IMR-90 (cell line): Measurements from ENCODE around the gene RPL36A. TPM values are rescaled to one million over a fixed set of nuclear protein-coding genes. Genes with fewer than 3 reads are reported as not detected.

ENCODE experiments used
- ATAC-seq: fragments of 200-7000 bp; cut with Tn5 transposase; 2 replicates; pipeline ENCODE4 v1.9.1; 2020; ENCODE audit warnings: low read depth, mild to moderate bottlenecking, moderate library complexity
- BruUV-seq: library from RNA; stranded (reverse); fragments of 400-500 nt; replicated peaks from 2 replicates; lab custom pipeline; 2021; lab: Mats Ljungman, UMichigan
- CTCF ChIA-PET: fragments of 300-600 bp; formaldehyde crosslinking; extraction: SDS; loops from one replicate; lab custom pipeline; 2021; ENCODE audit warnings: antibody characterized with exemption; lab: Yijun Ruan, JAX
- POLR2A ChIA-PET: fragments of 300-600 bp; sonication (Branson Sonifier 250); formaldehyde crosslinking; loops from one replicate; lab custom pipeline; 2022; ENCODE audit warnings: antibody characterized with exemption; ENCODE audit not compliant: unreplicated experiment; lab: Charles Lee
- DNase-seq: peaks from one replicate; pipeline ENCODE4 v3.0.0; 2013
- H2AFZ ChIP-seq: replicated peaks from 2 replicates; pipeline ENCODE3; 2013; ENCODE audit warnings: low read length, mild to moderate bottlenecking; ENCODE audit not compliant: poor library complexity
- H2AK5ac ChIP-seq: 2 replicates; pipeline ENCODE4 v1.6.1; 2013; ENCODE audit warnings: low read depth, low read length, inconsistent platforms
- H2AK9ac ChIP-seq: replicated peaks from 2 replicates; pipeline ENCODE3; 2013; ENCODE audit warnings: mild to moderate bottlenecking, low read depth, low read length, moderate library complexity; ENCODE audit not compliant: poor library complexity
- H2BK120ac ChIP-seq: 2 replicates; pipeline ENCODE4 v1.6.1; 2013; ENCODE audit warnings: low read depth, low read length, inconsistent platforms
- H2BK15ac ChIP-seq: 3 replicates; pipeline ENCODE4 v1.6.1; 2013; ENCODE audit warnings: low read depth, low read length, inconsistent platforms
- H2BK20ac ChIP-seq: 2 replicates; pipeline ENCODE4 v1.6.1; 2013; ENCODE audit warnings: low read depth, mild to moderate bottlenecking, inconsistent platforms, low read length, moderate library complexity
- H2BK5ac ChIP-seq: 2 replicates; pipeline ENCODE4 v1.6.1; 2013; ENCODE audit warnings: mild to moderate bottlenecking, low read depth, low read length, inconsistent platforms; ENCODE audit not compliant: poor library complexity, severe bottlenecking
- H3K14ac ChIP-seq: replicated peaks from 2 replicates; pipeline ENCODE4 v1.6.1; 2013; ENCODE audit warnings: low read depth, low read length, inconsistent platforms
- H3K18ac ChIP-seq: 2 replicates; pipeline ENCODE4 v1.6.1; 2013; ENCODE audit warnings: low read depth, low read length, control low read depth
- H3K23ac ChIP-seq: 2 replicates; pipeline ENCODE4 v1.6.1; 2013; ENCODE audit warnings: low read depth, low read length, inconsistent platforms
- H3K27ac ChIP-seq: 2 replicates; pipeline ENCODE4 v1.5.1; 2013; ENCODE audit warnings: mild to moderate bottlenecking, control low read depth, low read length; ENCODE audit not compliant: insufficient read depth
- H3K27me3 ChIP-seq: 2 replicates; pipeline ENCODE4 v1.6.1; 2013; ENCODE audit warnings: low read length; ENCODE audit not compliant: control insufficient read depth, insufficient read depth
- H3K36me3 ChIP-seq: 2 replicates; pipeline ENCODE4 v1.6.1; 2013; ENCODE audit warnings: low read length, mixed read lengths; ENCODE audit not compliant: control insufficient read depth, insufficient read depth
- H3K4ac ChIP-seq: 2 replicates; pipeline ENCODE4 v1.6.1; 2013; ENCODE audit warnings: low read depth, low read length, inconsistent platforms
- H3K4me1 ChIP-seq: 2 replicates; pipeline ENCODE4 v1.6.1; 2013; ENCODE audit warnings: low read length, mixed read lengths; ENCODE audit not compliant: control insufficient read depth, insufficient read depth
- H3K4me2 ChIP-seq: 2 replicates; pipeline ENCODE4 v1.6.1; 2013; ENCODE audit warnings: low read depth, mild to moderate bottlenecking, control low read depth, low read length, moderate library complexity
- H3K4me3 ChIP-seq: 2 replicates; pipeline ENCODE4 v1.5.1; 2013; ENCODE audit warnings: low read depth, mild to moderate bottlenecking, control low read depth, low read length, moderate library complexity; ENCODE audit not compliant: insufficient read depth
- H3K56ac ChIP-seq: 2 replicates; pipeline ENCODE4 v1.6.1; 2013; ENCODE audit warnings: low read length, inconsistent platforms; ENCODE audit not compliant: insufficient read depth; ENCODE audit errors: extremely low read depth
- H3K79me1 ChIP-seq, 2 experiments: 2 replicates each; pipeline ENCODE4 v1.6.1; 2013; ENCODE audit warnings: low read length in 2 of 2, inconsistent platforms in 1 of 2, low read depth in 1 of 2
- H3K9ac ChIP-seq: 2 replicates; pipeline ENCODE4 v1.6.1; 2013; ENCODE audit warnings: low read depth, low read length, control low read depth
- H3K9me1 ChIP-seq: 2 replicates; pipeline ENCODE4 v1.6.1; 2013; ENCODE audit warnings: low read length, inconsistent platforms; ENCODE audit not compliant: insufficient read depth
- H3K9me3 ChIP-seq: 2 replicates; pipeline ENCODE4 v1.6.1; 2013; ENCODE audit warnings: low read length; ENCODE audit not compliant: control insufficient read depth, insufficient read depth
- H4K20me1 ChIP-seq: 2 replicates; pipeline ENCODE4 v1.6.1; 2013; ENCODE audit warnings: low read length, inconsistent platforms; ENCODE audit not compliant: insufficient read depth
- H4K5ac ChIP-seq: 2 replicates; pipeline ENCODE4 v1.6.1; 2013; ENCODE audit warnings: mild to moderate bottlenecking, low read depth, low read length, control low read depth
- H4K8ac ChIP-seq, 2 experiments: 2 replicates each; pipeline ENCODE4 v1.6.1; 2013; ENCODE audit warnings: low read depth in 2 of 2, low read length in 2 of 2, control low read depth in 1 of 2, inconsistent platforms in 1 of 2
- H4K91ac ChIP-seq: 2 replicates; pipeline ENCODE4 v1.6.1; 2013; ENCODE audit warnings: low read depth, low read length, inconsistent platforms; ENCODE audit not compliant: insufficient read depth
- CHD1 ChIP-seq: IDR thresholded peaks from 2 replicates; pipeline ENCODE4 v1.6.1; 2012; ENCODE audit warnings: low read depth, low read length, improper control_type of control experiment
- ELK1 ChIP-seq: fragments of 150-350 bp; IDR thresholded peaks from 2 replicates; pipeline ENCODE4 v1.6.1; 2016; ENCODE audit warnings: low read depth, mild to moderate bottlenecking, low read length, moderate library complexity, borderline replicate concordance
- FOS ChIP-seq: fragments of 150-350 bp; IDR thresholded peaks from 2 replicates; pipeline ENCODE4 v1.6.1; 2016; ENCODE audit warnings: low read depth, low read length
- SMC3 ChIP-seq: fragments of 150-350 bp; IDR thresholded peaks from 2 replicates; pipeline ENCODE4 v1.6.1; 2016; ENCODE audit warnings: low read depth, mild to moderate bottlenecking, antibody characterized with exemption, low read length, moderate library complexity
- WGBS, 2 experiments: methylation state at CpG; one replicate each; pipeline versions ENCODE4 v1.1.5 to v1.1.7; 2013; ENCODE audit warnings: missing lambda C conversion rate in 2 of 2; ENCODE audit not compliant: insufficient read length in 1 of 2; ENCODE audit errors: extremely low coverage in 2 of 2; 5-methylcytosine and 5-hydroxymethylcytosine counted together
- dilution Hi-C: fragments of 300-500 bp; cut with HindIII; formaldehyde crosslinking; loops from one replicate; pipeline ENCODE4 v1.14.3; 2018; ENCODE audit warnings: low sequenced_read_pairs; ENCODE audit not compliant: unreplicated experiment
- in situ Hi-C: fragments of 300-500 bp; cut with MboI; formaldehyde crosslinking; loops from 3 replicates; pipeline ENCODE4 v1.14.3; 2019; ENCODE audit warnings: low sequenced_read_pairs, inconsistent platforms, mixed read lengths
- intact Hi-C: fragments of 100-400 bp; cut with micrococcal nuclease; formaldehyde crosslinking; loops from 2 replicates; pipeline ENCODE4 v1.10.0; 2022
- polyA plus RNA-seq, 3 experiments: library from polyadenylated mRNA; depleted of rRNA; stranded (reverse); fragments of >200 nt; gene quantifications; 2 replicates each; pipeline ENCODE4 v1.2.3, GENCODE V29; 2012; ENCODE audit warnings: low replicate concordance in 1 of 3
- total RNA-seq: library from RNA; depleted of rRNA; stranded (reverse); fragments of >200 nt; gene quantifications from 2 replicates; pipeline ENCODE4 v1.2.3, GENCODE V29; 2012

The RPL36A gene
- total and polyA plus RNA-seq, 2 of the 4 experiments (the other 2 are of a cell fraction) = 677 to 2,412 TPM

- ChIA-PET CTCF (no interaction called here), POLR2A (no interaction called here)
- H3K9me1 ChIP-seq = peaks cover 5% of the 10 kb centered on the region; the same call in 1 of the 2 replicates
- no peaks in the 10 kb centered on the region for H3K4me1 ChIP-seq
- H3K23ac ChIP-seq = no peak overlapping the region
- H3K18ac ChIP-seq = no peak overlapping the region
- no peak overlapping the region for H2AK5ac ChIP-seq
- H3K36me3 ChIP-seq = no peaks in the 10 kb centered on the region
- in situ Hi-C loops (no loop called here), intact Hi-C loops (no loop called here), dilution Hi-C loops (no loop called here)
- H3K9ac ChIP-seq = no peak overlapping the region
- H2BK120ac ChIP-seq = no peak overlapping the region
- peak overlapping the region in 1 of 2 experiments; percentile 40; a peak in 1 of 4 replicates for H4K8ac ChIP-seq
- H4K91ac ChIP-seq = no peak overlapping the region
- no peaks in the 10 kb centered on the region for H4K20me1 ChIP-seq
- DNase-seq (no peak), ATAC-seq (no peak)
- no peak overlapping the region for H3K14ac ChIP-seq
- peak overlapping the region; percentile 9; the same call in 1 of the 2 replicates for H3K4ac ChIP-seq
- H3K4me3 ChIP-seq = no peak overlapping the region
- no peak overlapping the region for H3K27ac ChIP-seq
- BruUV-seq = no TSS peak
- TF ChIP-seq CHD1 = no peak
- TF ChIP-seq SMC3 = no peak
- TF ChIP-seq FOS = no peak
- no peak for TF ChIP-seq ELK1
- no peak overlapping the region for H3K4me2 ChIP-seq
- no peak overlapping the region for H4K5ac ChIP-seq
- H2AK9ac ChIP-seq = peak overlapping the region; percentile 63
- H2BK5ac ChIP-seq = no peak overlapping the region
- 50% methylated on average over 1 of the region's 7 CpGs; no CpG with 5 or more reads in 1 of the 2 experiments for WGBS, 2 experiments
- H2BK20ac ChIP-seq = no peak overlapping the region
- H3K27me3 ChIP-seq = peaks cover 10% of the 10 kb centered on the region; the same call in 1 of the 2 replicates
- H3K79me1 ChIP-seq = no peaks in the 10 kb centered on the region
- H3K56ac ChIP-seq = no peak overlapping the region
- peak overlapping the region; percentile 83 for H2AFZ ChIP-seq
- H3K9me3 ChIP-seq = no peaks in the 10 kb centered on the region
- no peak overlapping the region for H2BK15ac ChIP-seq
Measured at GRCh38 chrX:101360390-101360789, 30.4 kb upstream of the RPL36A start.
